Gastrocnemius medialis (tissue), 4 donors: ENCODE data around the gene NKX1-1. TPM values are rescaled to one million over a fixed set of nuclear protein-coding genes. Genes with fewer than 3 reads are reported as not detected.
"Not testable (repeated sequence)": the region's sequence is repeated elsewhere in the genome, so short reads cannot be mapped to it uniquely, and the experiment has no call there.

ENCODE experiments used
- ATAC-seq, 2 donors: fragments of 150-250 bp; one replicate each; pipeline ENCODE4 v1.9.1; 2016
- DNase-seq, 2 donors: peaks; one replicate each; pipeline ENCODE4 v3.0.0-alpha.2; 2019
- H3K27ac ChIP-seq, 4 donors: fragments of 200-600 bp; sonication (generic); 1 replicate in 1 of 4; 2 replicates in 3 of 4; pipeline ENCODE4 v1.5.1; 2016 to 2018; ENCODE audit warnings: mild to moderate bottlenecking in 2 of 4, moderate library complexity in 1 of 4
- H3K27me3 ChIP-seq, 3 donors: fragments of 200-600 bp; sonication (generic) in 2 of 3; 1 replicate in 1 of 3; 2 replicates in 2 of 3; pipeline versions ENCODE4 v1.5.1 to v1.6.0; 2016 to 2019; ENCODE audit warnings: mild to moderate bottlenecking in 1 of 3, moderate library complexity in 1 of 3
- H3K36me3 ChIP-seq, 2 donors: fragments of 200-600 bp; sonication (generic) in 1 of 2; one replicate each; pipeline ENCODE4 v1.5.1; 2017 to 2018
- H3K4me1 ChIP-seq, 2 donors: fragments of 200-600 bp; sonication (generic) in 1 of 2; one replicate each; pipeline ENCODE4 v1.5.1; 2016 to 2017; ENCODE audit warnings: mild to moderate bottlenecking in 2 of 2
- H3K4me3 ChIP-seq, 4 donors: fragments of 200-600 bp; sonication (generic) in 3 of 4; 1 replicate in 1 of 4; 2 replicates in 3 of 4; pipeline ENCODE4 v1.5.1; 2016 to 2019; ENCODE audit warnings: mild to moderate bottlenecking in 2 of 4
- H3K9me3 ChIP-seq, 3 donors: fragments of 200-600 bp; sonication (generic) in 2 of 3; 1 replicate in 1 of 3; 2 replicates in 2 of 3; pipeline ENCODE4 v1.5.1; 2016 to 2019
- POLR2A ChIP-seq, 2 donors: fragments of 450-650 bp; IDR thresholded peaks; one replicate each; pipeline ENCODE4 v1.6.1; 2017; ENCODE audit warnings: antibody characterized with exemption in 2 of 2, mild to moderate bottlenecking in 2 of 2, moderate library complexity in 2 of 2
- in situ Hi-C, 4 donors: fragments of 200-750 bp; cut with MboI; loops; one replicate each; pipeline versions ENCODE4 v1.15.0 to v1.8.0; 2017; ENCODE audit warnings: low sequenced_read_pairs in 4 of 4
- intact Hi-C: fragments of 100-400 bp; cut with DNase I; formaldehyde crosslinking; loops from one replicate; pipeline ENCODE4 v1.15.1; 2023; ENCODE audit warnings: low total_unique reads
- total RNA-seq, 4 donors: library from RNA; depleted of rRNA; stranded (reverse); fragments of >200 nt; gene quantifications; one replicate each; pipeline versions ENCODE4 v1.1.0 to v1.2.3, GENCODE V29; 2016
- TF ChIP-seq, protein P1 (sequence below), 5 experiments: fragments of 450-650 bp in 3 of 5; fragments of 200-600 bp in 2 of 5; sonication (generic) in 2 of 5; IDR thresholded peaks in 4 of 5; conservative IDR thresholded peaks in 1 of 5; 1 replicate in 4 of 5; 2 replicates in 1 of 5; pipeline ENCODE4 v1.5.1; 2016 to 2019; ENCODE audit warnings: antibody characterized with exemption in 5 of 5, mild to moderate bottlenecking in 3 of 5, moderate library complexity in 3 of 5

NKX1-1 gene
- total RNA-seq, 4 donors from 2014 or later = not detected

DNA sequence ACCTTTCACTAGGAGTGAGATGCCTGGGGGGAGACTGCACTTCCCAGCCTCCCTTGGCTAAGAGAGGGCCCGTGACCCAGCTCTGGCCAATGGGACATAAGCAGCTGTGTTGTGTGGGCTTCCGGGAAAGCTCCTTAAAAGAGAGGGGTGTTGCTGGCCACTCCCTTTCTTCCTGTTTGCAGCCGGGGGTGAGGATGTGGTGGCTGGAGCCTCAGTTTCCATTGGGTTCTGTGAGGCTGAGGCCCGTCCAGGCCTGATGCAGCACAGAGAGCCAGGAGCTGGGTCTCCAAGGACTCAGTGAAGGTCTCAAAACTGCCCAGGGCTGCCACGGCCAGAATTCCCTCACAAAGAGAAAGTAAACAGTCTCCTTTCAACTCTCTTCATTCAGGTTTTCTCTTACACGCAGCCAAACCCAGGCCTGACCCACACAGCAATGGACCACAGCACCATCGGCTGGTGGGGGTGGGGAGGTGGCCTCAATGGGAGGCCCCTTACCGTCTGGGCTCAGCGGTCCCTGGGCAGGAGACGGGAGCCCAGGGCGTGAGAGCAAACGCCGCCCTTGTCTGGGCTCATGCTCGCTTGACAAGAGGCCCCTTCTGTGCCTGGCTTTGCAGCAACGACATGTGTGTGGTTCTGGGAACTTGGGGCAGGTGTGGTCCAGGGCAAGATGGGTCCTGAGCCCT is 6.6 kb downstream of the NKX1-1 start:
- Histone ChIP-seq H3K27me3 (peaks cover 39 to 46% (median 46%) of the 10 kb centered on the region in 3 donors), H3K4me1 (no peaks in the 10 kb centered on the region), H3K27ac (no peak overlapping the region), H3K9me3 (no peaks in the 10 kb centered on the region), H3K36me3 (no peaks in the 10 kb centered on the region), H3K4me3 (no peak overlapping the region)
- intact Hi-C loops (no loop called here), in situ Hi-C loops (no loop called here)
- no peak for ATAC-seq
- no peak for DNase-seq
- TF ChIP-seq, protein P1, sequence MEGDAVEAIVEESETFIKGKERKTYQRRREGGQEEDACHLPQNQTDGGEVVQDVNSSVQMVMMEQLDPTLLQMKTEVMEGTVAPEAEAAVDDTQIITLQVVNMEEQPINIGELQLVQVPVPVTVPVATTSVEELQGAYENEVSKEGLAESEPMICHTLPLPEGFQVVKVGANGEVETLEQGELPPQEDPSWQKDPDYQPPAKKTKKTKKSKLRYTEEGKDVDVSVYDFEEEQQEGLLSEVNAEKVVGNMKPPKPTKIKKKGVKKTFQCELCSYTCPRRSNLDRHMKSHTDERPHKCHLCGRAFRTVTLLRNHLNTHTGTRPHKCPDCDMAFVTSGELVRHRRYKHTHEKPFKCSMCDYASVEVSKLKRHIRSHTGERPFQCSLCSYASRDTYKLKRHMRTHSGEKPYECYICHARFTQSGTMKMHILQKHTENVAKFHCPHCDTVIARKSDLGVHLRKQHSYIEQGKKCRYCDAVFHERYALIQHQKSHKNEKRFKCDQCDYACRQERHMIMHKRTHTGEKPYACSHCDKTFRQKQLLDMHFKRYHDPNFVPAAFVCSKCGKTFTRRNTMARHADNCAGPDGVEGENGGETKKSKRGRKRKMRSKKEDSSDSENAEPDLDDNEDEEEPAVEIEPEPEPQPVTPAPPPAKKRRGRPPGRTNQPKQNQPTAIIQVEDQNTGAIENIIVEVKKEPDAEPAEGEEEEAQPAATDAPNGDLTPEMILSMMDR (IDR thresholded peaks at IDR 0.05 in 4 of 5, conservative IDR thresholded peaks at IDR 0.05 in 1 of 5) = no peak
- no peak for TF ChIP-seq POLR2A (IDR thresholded peaks at IDR 0.05)

DNA sequence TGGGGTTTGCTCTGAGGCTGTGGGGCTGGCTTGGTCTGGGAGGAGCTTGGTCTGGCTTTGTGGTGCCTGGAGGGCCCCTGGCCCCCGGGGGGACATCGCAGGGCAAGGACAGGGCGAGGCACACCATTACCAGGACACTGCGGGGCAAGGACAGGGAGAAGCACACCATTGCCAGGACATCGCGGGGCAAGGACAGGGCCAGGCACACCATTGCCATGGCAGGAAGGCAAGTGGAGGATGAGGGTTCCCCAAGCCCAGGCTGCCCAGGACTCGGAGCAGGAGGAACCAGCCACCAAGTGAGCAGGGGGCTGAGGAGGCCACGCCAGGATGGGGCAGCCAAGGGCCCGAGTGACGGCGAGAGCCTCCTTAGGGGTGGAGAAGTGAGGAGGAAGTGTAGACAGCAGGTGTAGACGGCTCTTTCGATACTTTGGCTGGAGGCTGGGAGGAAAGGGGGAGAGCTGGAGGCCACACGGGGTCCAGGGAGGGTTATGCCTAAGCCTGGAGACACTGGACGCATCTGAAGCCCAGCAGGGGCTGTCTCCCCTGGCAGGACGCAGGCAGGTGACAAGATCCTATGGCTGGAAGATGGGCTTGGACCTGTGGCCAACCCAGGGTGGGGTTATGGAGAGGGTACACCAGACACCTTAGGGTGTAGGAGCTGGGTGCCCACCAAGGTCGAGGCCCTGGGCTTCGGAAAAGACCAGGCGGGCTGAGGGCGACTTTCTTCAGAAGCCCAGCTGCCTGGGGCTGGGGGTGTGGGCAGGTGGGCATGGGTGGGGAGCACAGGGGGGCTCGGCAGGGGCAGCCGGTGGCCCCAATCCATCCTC is 7.3 kb downstream of the NKX1-1 start:
- H3K36me3 ChIP-seq = peaks cover 0 to 5% of the 10 kb centered on the region in 2 donors
- no peak for TF ChIP-seq POLR2A (IDR thresholded peaks at IDR 0.05)
- TF ChIP-seq, protein P1 (IDR thresholded peaks at IDR 0.05 in 4 of 5, conservative IDR thresholded peaks at IDR 0.05 in 1 of 5) = no peak
- ATAC-seq = no peak
- no peak for DNase-seq
- no peaks in the 10 kb centered on the region for H3K9me3 ChIP-seq
- H3K4me3 ChIP-seq = no peak overlapping the region
- peaks cover 32 to 39% (median 38%) of the 10 kb centered on the region in 3 donors for H3K27me3 ChIP-seq
- in situ Hi-C loops = no loop called here
- intact Hi-C loops = no loop called here
- H3K27ac ChIP-seq = no peak overlapping the region
- no peaks in the 10 kb centered on the region for H3K4me1 ChIP-seq

DNA sequence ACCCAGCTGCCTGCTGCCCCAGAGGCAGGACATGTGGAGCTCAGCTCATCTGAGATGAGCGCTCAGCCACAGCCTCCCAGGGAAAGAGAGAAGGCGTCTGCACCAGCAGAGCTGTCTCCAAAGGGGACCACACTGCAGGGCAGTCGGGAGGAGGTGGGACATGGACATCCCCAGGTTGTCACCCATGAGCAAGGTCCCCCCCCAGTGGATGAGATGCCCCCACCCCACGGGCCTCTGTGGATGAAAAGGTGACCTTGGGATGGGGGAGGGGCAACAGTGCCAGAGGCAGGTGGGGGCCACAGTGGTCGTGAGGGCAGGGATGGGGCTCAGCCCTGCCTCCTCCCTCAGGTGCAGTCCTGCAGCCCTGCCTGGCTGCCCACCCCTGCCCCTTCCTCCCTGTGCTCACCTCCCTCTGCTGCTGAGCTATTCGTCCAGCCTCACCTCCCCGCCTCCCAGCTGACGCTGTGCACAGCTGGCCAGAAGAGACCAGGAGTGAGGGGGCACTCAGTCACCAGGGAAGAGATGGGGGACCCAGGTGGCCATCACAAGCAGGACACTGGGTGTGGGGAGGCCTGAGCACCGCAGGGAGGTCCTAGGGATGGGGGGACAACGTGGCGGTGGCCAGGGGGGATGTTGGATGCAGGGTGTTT is 9.3 kb downstream of the NKX1-1 start:
- no peak for ATAC-seq
- no peak for DNase-seq
- Histone ChIP-seq H3K4me3 (no peak overlapping the region), H3K36me3 (peaks cover 0 to 12% of the 10 kb centered on the region in 2 donors), H3K4me1 (no peaks in the 10 kb centered on the region), H3K27me3 (peaks cover 19 to 25% (median 25%) of the 10 kb centered on the region in 3 donors), H3K27ac (no peak overlapping the region), H3K9me3 (no peaks in the 10 kb centered on the region)
- in situ Hi-C loops = no loop called here
- intact Hi-C loops = no loop called here
- no peak for TF ChIP-seq POLR2A (IDR thresholded peaks at IDR 0.05)
- TF ChIP-seq, protein P1 (IDR thresholded peaks at IDR 0.05 in 4 of 5, conservative IDR thresholded peaks at IDR 0.05 in 1 of 5) = no peak

DNA sequence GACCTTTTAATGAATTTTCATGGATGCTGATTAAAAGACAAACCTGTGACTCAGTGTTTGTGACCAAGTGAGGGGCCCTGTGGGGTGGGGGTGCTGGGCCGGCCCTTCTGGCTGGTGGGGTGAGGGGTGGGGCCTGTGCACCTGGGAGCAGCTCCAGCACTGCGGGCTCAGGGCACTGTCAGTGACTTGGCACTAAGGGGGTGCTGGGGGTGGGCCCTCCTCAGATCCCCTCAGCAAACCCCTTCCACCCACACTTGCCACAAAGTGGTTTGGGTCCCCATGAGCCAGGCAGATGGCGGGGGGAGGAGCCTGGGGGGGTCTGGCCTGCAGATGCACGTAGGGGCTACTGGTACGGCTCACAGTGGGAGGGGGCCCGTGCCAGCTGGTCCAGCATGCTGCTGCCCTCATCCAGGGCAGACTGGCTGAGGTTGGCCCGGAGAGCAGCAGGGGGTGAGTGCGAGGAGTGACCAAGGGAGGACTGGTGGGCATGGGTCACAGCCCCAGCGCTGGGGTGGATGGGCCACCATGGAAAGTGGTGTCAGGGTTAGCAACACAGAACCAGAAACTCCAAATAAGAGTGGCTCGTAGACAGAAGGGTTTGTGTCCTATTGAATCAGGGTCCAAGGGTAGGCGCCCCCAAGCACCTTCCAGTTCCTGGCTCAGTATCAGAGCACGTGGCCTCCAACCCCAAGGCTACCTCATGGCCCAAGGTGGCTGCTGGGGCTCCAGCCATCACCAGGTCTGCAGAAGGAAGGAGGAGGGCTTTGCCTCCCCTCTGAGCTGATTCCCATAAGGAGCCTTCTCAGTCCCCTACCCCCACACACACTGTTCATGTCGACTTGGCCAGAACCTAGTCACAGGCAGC is 10.1 kb downstream of the NKX1-1 start:
- Histone ChIP-seq H3K36me3 (peaks cover 0 to 19% of the 10 kb centered on the region in 2 donors), H3K27ac (no peak overlapping the region), H3K4me1 (no peaks in the 10 kb centered on the region), H3K4me3 (no peak overlapping the region), H3K27me3 (peaks cover 12 to 18% (median 17%) of the 10 kb centered on the region in 3 donors), H3K9me3 (no peaks in the 10 kb centered on the region)
- in situ Hi-C loops = no loop called here
- intact Hi-C loops = no loop called here
- TF ChIP-seq, protein P1 (IDR thresholded peaks at IDR 0.05 in 4 of 5, conservative IDR thresholded peaks at IDR 0.05 in 1 of 5) = no peak
- no peak for TF ChIP-seq POLR2A (IDR thresholded peaks at IDR 0.05)
- DNase-seq (no peak), ATAC-seq (no peak)

DNA sequence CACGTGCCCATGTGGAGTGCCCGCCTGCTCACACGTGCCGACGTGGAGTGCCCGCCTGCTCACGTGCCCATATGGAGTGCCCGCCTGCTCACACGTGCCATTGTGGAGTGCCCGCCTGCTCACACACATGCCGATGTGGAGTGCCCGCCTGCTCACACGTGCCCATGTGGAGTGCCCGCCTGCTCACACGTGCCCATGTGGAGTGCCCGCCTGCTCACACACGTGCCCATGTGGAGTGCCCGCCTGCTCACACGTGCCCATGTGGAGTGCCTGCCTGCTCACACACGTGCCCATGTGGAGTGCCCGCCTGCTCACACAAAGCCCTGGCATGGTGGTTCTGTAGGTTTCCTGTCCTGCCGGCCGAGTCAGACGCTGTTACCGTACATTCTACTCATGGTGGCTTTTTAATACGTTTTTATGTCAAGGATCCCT is 10.8 kb downstream of the NKX1-1 start:
- H3K27ac ChIP-seq, H3K9me3 ChIP-seq, ATAC-seq, H3K4me3 ChIP-seq, in situ Hi-C loops, H3K4me1 ChIP-seq, intact Hi-C loops, DNase-seq, H3K27me3 ChIP-seq: not testable (repeated sequence)
- peaks cover 0 to 23% of the 10 kb centered on the region in 2 donors for H3K36me3 ChIP-seq

DNA sequence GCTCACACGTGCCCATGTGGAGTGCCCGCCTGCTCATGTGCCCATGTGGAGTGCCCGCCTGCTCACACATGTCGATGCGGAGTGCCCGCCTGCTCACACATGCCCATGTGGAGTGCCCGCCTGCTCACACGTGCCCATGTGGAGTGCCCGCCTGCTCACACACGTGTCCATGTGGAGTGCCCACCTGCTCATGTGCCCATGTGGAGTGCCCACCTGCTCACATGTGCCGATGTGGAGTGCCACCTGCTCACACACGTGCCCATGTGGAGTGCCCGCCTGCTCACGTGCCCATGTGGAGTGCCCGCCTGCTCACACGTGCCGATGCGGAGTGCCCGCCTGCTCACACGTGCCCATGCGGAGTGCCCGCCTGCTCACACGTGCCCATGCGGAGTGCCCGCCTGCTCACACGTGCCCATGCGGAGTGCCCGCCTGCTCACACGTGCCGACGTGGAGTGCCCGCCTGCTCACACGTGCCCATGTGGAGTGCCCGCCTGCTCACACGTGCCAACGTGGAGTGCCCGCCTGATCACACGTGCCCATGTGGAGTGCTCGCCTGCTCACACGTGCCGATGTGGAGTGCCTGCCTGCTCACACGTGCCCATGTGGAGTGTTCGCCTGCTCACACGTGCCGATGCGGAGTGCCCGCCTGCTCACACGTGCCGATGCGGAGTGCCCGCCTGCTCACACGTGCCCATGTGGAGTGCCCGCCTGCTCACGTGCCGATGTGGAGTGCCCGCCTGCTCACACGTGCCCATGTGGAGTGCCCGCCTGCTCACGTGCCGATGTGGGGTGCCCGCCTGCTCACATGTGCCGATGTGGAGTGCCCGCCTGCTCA is 11.5 kb downstream of the NKX1-1 start:
- intact Hi-C loops, H3K4me1 ChIP-seq, H3K9me3 ChIP-seq, in situ Hi-C loops, H3K27ac ChIP-seq, ATAC-seq, H3K27me3 ChIP-seq, H3K4me3 ChIP-seq, DNase-seq: not testable (repeated sequence)
- peaks cover 0 to 23% of the 10 kb centered on the region in 2 donors for H3K36me3 ChIP-seq
